ENCODE data around the gene NTN3.

The NTN3 gene

GRCh38 chr16:2507665-2508064 lies 36.6 kb downstream of the NTN3 start:
- TF ChIP-seq CTCF (IDR thresholded peaks at IDR 0.05; ENCODE audit: low read depth, low read length): no peak
- Histone ChIP-seq H3K36me3 (no peaks in the 10 kb centered on the region), H3K9me3 (ENCODE audit: severe bottlenecking) (no peaks in the 10 kb centered on the region), H3K27ac (no peak overlapping the region), H3K4me3 (ENCODE audit: low read depth, low read length) (no peak overlapping the region), H3K27me3 (ENCODE audit: insufficient read depth, low read depth, severe bottlenecking) (no peaks in the 10 kb centered on the region)
- DNase-seq: no peak

- no peak for TF ChIP-seq CTCF (IDR thresholded peaks at IDR 0.05; ENCODE audit: low read depth, low read length)
- no peak overlapping the region for H3K27ac ChIP-seq
- H3K4me3 ChIP-seq (ENCODE audit: low read depth, low read length): no peak overlapping the region
- H3K27me3 ChIP-seq (ENCODE audit: insufficient read depth, low read depth, severe bottlenecking): no peaks in the 10 kb centered on the region
- no peaks in the 10 kb centered on the region for H3K9me3 ChIP-seq (ENCODE audit: severe bottlenecking)
- no peaks in the 10 kb centered on the region for H3K36me3 ChIP-seq
- DNase-seq: no peak
Observed at GRCh38 chr16:2508722-2509400, 37.8 kb downstream of the NTN3 start.

GRCh38 chr16:2511128-2511800 lies 40.2 kb downstream of the NTN3 start:
- peak; percentile 89 for DNase-seq
- H3K4me3 ChIP-seq (ENCODE audit: low read depth, low read length): no peak overlapping the region

GRCh38 chr16:2511996-2512734 lies 41.1 kb downstream of the NTN3 start:
- H3K27ac ChIP-seq: peak overlapping the region; percentile 92
- TF ChIP-seq CTCF (IDR thresholded peaks at IDR 0.05; ENCODE audit: low read depth, low read length): no peak
- no peak for DNase-seq
- no peaks in the 10 kb centered on the region for H3K27me3 ChIP-seq (ENCODE audit: insufficient read depth, low read depth, severe bottlenecking)
- no peak overlapping the region for H3K4me3 ChIP-seq (ENCODE audit: low read depth, low read length)
- no peaks in the 10 kb centered on the region for H3K9me3 ChIP-seq (ENCODE audit: severe bottlenecking)
- H3K36me3 ChIP-seq: peaks cover 10% of the 10 kb centered on the region

More at GRCh38 chr16:2511128-2511800, 40.2 kb downstream of the NTN3 start:
- Histone ChIP-seq H3K9me3 (ENCODE audit: severe bottlenecking) (no peaks in the 10 kb centered on the region), H3K27me3 (ENCODE audit: insufficient read depth, low read depth, severe bottlenecking) (no peaks in the 10 kb centered on the region), H3K36me3 (0 out of 2 replicates have a peak, but pooled peaks cover under 1% of the 10 kb centered on the region), H3K27ac (peak overlapping the region; percentile 92)
- no peak for TF ChIP-seq CTCF (IDR thresholded peaks at IDR 0.05; ENCODE audit: low read depth, low read length)

GRCh38 chr16:2512735-2513404 lies 41.8 kb downstream of the NTN3 start:
- peak overlapping the region; percentile 73 for H3K4me3 ChIP-seq (ENCODE audit: low read depth, low read length)
- peaks cover 17% of the 10 kb centered on the region for H3K36me3 ChIP-seq
- DNase-seq: peak; percentile 61
- H3K27ac ChIP-seq: peak overlapping the region; percentile 92
- no peaks in the 10 kb centered on the region for H3K9me3 ChIP-seq (ENCODE audit: severe bottlenecking)
- TF ChIP-seq CTCF (IDR thresholded peaks at IDR 0.05; ENCODE audit: low read depth, low read length): peak; percentile 59
- H3K27me3 ChIP-seq (ENCODE audit: insufficient read depth, low read depth, severe bottlenecking): no peaks in the 10 kb centered on the region

All from WERI-Rb-1 (cell line).